Measurements from ENCODE around the gene OSBPL1A. TPM values are rescaled to one million over a fixed set of nuclear protein-coding genes. Genes with fewer than 3 reads are reported as not detected.
"Not testable (repeated sequence)": the region's sequence is repeated elsewhere in the genome, so short reads cannot be mapped to it uniquely, and the experiment has no call there.

OSBPL1A gene
- total and polyA plus RNA-seq, 5 donors from 2014 or later, result 0.40 to 5.8 (median 2.0) TPM

GRCh38 chr18:24366328-24366727 is 31.3 kb downstream of the OSBPL1A start:
- Mint-ChIP-seq H3K4me1 (peaks cover 0 to 8% (median 2%) of the 10 kb centered on the region in 4 donors), H3K36me3 (no peaks in the 10 kb centered on the region), H3K9me3 (no peaks in the 10 kb centered on the region), H3K27ac (no peak overlapping the region), H3K4me3 (no peak overlapping the region), H3K27me3 (peaks cover 16% of the 10 kb centered on the region)
- no peaks in the 10 kb centered on the region for H3K9me3 ChIP-seq (ENCODE audit: control insufficient read depth in 2 of 2, low read length in 2 of 2)
- no peak overlapping the region for H3K4me3 ChIP-seq (ENCODE audit: low read depth, low read length)
- no peak for ATAC-seq (ENCODE audit: low read depth in 2 of 2)
- H3K27ac ChIP-seq (ENCODE audit: insufficient read depth, low read length, poor library complexity, severe bottlenecking), result no peak overlapping the region
- no peak for DNase-seq
- H3K27me3 ChIP-seq (ENCODE audit: control insufficient read depth, insufficient read depth, low read length), result no peaks in the 10 kb centered on the region
- no peaks in the 10 kb centered on the region for H3K4me1 ChIP-seq (ENCODE audit: control insufficient read depth, insufficient read depth, low read length, poor library complexity, severe bottlenecking)
- no peaks in the 10 kb centered on the region for H3K36me3 ChIP-seq (ENCODE audit: control insufficient read depth, insufficient read depth, low read length)

- no peak for DNase-seq
- Mint-ChIP-seq H3K4me1 (peaks cover 0 to 8% (median 2%) of the 10 kb centered on the region in 4 donors), H3K9me3 (no peaks in the 10 kb centered on the region), H3K4me3 (no peak overlapping the region), H3K27ac (no peak overlapping the region), H3K27me3 (peaks cover 6% of the 10 kb centered on the region), H3K36me3 (no peaks in the 10 kb centered on the region)
- H3K4me1 ChIP-seq (ENCODE audit: control insufficient read depth, insufficient read depth, low read length, poor library complexity, severe bottlenecking), result no peaks in the 10 kb centered on the region
- no peaks in the 10 kb centered on the region for H3K27me3 ChIP-seq (ENCODE audit: control insufficient read depth, insufficient read depth, low read length)
- H3K9me3 ChIP-seq (ENCODE audit: control insufficient read depth in 2 of 2, low read length in 2 of 2), result no peaks in the 10 kb centered on the region
- ATAC-seq (ENCODE audit: low read depth in 2 of 2), result no peak
- H3K4me3 ChIP-seq (ENCODE audit: low read depth, low read length), result no peak overlapping the region
- no peaks in the 10 kb centered on the region for H3K36me3 ChIP-seq (ENCODE audit: control insufficient read depth, insufficient read depth, low read length)
- H3K27ac ChIP-seq (ENCODE audit: insufficient read depth, low read length, poor library complexity, severe bottlenecking), result no peak overlapping the region
These were observed 33.4 kb downstream of the OSBPL1A start for GRCh38 chr18:24364177-24364576.

DNA sequence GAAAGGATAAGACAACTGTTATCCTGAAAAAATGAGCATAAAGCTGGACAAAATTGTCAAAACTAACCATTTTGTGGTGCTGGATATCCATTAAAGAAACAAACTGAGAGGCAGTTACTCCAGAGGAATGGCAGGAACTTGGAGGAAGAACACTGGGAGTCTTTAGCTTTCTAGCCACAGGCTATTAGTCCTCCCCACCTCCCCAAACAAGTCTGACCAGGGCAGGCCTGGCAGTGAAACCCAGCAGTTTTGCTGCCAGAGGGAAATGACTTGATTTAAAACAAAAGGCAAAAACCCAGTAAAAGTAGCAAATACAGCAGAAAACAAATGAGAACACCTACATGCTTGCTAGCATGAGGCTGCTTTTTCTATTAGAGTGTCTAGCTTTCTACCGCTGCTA is 34.9 kb downstream of the OSBPL1A start:
- ATAC-seq (ENCODE audit: low read depth in 2 of 2), result no peak
- no peaks in the 10 kb centered on the region for H3K9me3 ChIP-seq (ENCODE audit: control insufficient read depth in 2 of 2, low read length in 2 of 2)
- no peaks in the 10 kb centered on the region for H3K9me3 Mint-ChIP-seq
- no peaks in the 10 kb centered on the region for H3K27me3 ChIP-seq (ENCODE audit: control insufficient read depth, insufficient read depth, low read length)
- no peaks in the 10 kb centered on the region for H3K36me3 Mint-ChIP-seq
- H3K4me3 ChIP-seq (ENCODE audit: low read depth, low read length), result no peak overlapping the region
- H3K27me3 Mint-ChIP-seq, result peaks cover 6% of the 10 kb centered on the region
- no peaks in the 10 kb centered on the region for H3K4me1 Mint-ChIP-seq
- DNase-seq, result no peak
- no peaks in the 10 kb centered on the region for H3K36me3 ChIP-seq (ENCODE audit: control insufficient read depth, insufficient read depth, low read length)
- no peak overlapping the region for H3K4me3 Mint-ChIP-seq
- H3K27ac ChIP-seq (ENCODE audit: insufficient read depth, low read length, poor library complexity, severe bottlenecking), result no peak overlapping the region
- no peak overlapping the region for H3K27ac Mint-ChIP-seq
- no peaks in the 10 kb centered on the region for H3K4me1 ChIP-seq (ENCODE audit: control insufficient read depth, insufficient read depth, low read length, poor library complexity, severe bottlenecking)

DNA sequence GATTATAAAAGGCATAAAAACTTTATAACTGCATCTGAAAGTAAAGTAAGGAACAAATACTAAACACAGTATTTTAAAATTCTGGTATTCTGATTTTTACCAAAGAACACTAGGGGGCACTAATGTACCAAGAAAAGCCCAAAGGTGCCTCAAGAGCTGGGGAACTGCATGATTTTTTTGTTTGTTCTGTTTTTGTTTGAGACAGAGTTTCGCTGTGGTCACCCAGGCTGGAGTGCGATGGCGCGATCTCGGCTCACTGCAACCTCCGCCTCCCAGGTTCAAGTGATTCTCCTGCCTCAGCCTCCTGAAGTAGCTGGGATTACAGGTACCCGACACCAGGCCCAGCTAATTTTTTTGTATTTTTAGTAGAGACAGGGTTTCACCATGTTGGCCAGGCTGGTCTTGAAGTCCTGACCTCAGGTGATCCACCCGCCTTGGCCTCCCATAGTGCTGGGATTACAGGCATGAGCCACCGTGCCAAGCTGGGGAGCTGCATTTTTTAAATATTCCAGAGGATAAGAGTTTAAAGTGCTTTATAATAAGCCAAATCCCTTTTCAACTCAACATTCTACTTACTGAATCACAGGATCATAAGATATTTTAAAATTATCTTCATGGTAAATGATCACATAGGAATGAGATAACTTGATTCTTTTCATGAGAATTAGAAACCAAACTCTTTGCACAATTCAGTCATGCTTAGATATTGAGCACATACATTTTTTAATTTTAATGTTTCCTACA is 37.7 kb downstream of the OSBPL1A start:
- not testable (repeated sequence) for H3K36me3 ChIP-seq (ENCODE audit: control insufficient read depth, insufficient read depth, low read length); H3K9me3 ChIP-seq (ENCODE audit: control insufficient read depth in 2 of 2, low read length in 2 of 2); H3K4me3 ChIP-seq (ENCODE audit: low read depth, low read length); H3K36me3 Mint-ChIP-seq; H3K27ac Mint-ChIP-seq; H3K9me3 Mint-ChIP-seq; H3K4me3 Mint-ChIP-seq; H3K27me3 ChIP-seq (ENCODE audit: control insufficient read depth, insufficient read depth, low read length); H3K27ac ChIP-seq (ENCODE audit: insufficient read depth, low read length, poor library complexity, severe bottlenecking); H3K4me1 Mint-ChIP-seq; H3K27me3 Mint-ChIP-seq; H3K4me1 ChIP-seq (ENCODE audit: control insufficient read depth, insufficient read depth, low read length, poor library complexity, severe bottlenecking)
- peak in 1 of 2 donors; percentile 25 for ATAC-seq (ENCODE audit: low read depth in 2 of 2)
- peak in 2 of 3 donors; percentile 41 to 59 for DNase-seq

DNA sequence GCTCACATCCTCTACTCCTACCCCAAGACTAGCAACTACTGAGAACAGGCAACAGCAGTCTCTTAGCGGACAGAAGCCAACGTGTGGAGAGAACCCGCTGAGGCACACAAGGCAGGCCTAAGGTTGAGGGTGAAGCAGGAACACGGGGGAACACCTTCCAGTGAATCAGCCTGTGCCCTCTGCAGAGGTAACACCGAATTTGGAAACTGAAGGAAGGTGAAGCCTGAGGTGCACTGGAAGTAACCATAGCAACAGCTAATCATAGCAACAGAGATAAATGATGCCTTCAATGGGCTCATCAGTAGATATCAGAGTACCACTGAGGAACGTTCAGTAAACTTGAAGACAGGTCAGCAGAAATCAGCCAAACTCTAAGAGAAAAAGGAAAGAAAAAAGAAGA is 43.3 kb downstream of the OSBPL1A start:
- no peaks in the 10 kb centered on the region for H3K36me3 ChIP-seq (ENCODE audit: control insufficient read depth, insufficient read depth, low read length)
- no peak overlapping the region for H3K27ac ChIP-seq (ENCODE audit: insufficient read depth, low read length, poor library complexity, severe bottlenecking)
- H3K4me1 ChIP-seq (ENCODE audit: control insufficient read depth, insufficient read depth, low read length, poor library complexity, severe bottlenecking), result no peaks in the 10 kb centered on the region
- Mint-ChIP-seq H3K9me3 (peaks cover 0 to 4% (median 1%) of the 10 kb centered on the region in 7 donors), H3K4me3 (no peak overlapping the region), H3K27me3 (peaks cover 18% of the 10 kb centered on the region), H3K36me3 (no peaks in the 10 kb centered on the region), H3K27ac (no peak overlapping the region), H3K4me1 (no peaks in the 10 kb centered on the region)
- no peak overlapping the region for H3K4me3 ChIP-seq (ENCODE audit: low read depth, low read length)
- no peak for ATAC-seq (ENCODE audit: low read depth in 2 of 2)
- no peak for DNase-seq
- H3K9me3 ChIP-seq (ENCODE audit: control insufficient read depth in 2 of 2, low read length in 2 of 2), result no peaks in the 10 kb centered on the region
- no peaks in the 10 kb centered on the region for H3K27me3 ChIP-seq (ENCODE audit: control insufficient read depth, insufficient read depth, low read length)

DNA sequence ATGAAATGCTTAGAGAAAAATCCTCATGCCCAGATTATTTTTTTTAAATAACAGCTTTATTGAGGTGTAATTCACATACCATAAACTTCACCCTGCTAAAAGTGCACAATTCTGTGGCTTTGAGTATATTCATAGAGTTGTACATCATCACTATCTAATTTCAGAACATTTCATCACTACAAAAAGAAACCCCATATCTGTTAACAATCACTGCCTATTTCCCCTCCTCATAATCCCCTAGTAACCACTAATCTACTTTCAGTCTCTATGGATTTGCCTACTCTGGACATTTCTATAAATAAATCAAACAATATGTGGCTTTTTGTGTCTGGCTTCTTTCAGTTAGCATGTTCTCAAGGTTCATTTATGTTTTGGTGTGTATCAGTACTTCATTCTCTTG is 51.4 kb downstream of the OSBPL1A start:
- Mint-ChIP-seq H3K4me1 (no peaks in the 10 kb centered on the region), H3K4me3 (no peak overlapping the region), H3K36me3 (no peaks in the 10 kb centered on the region), H3K27ac (no peak overlapping the region), H3K27me3 (peaks cover 31% of the 10 kb centered on the region), H3K9me3 (peaks cover 0 to 4% (median 0%) of the 10 kb centered on the region in 7 donors)
- no peaks in the 10 kb centered on the region for H3K9me3 ChIP-seq (ENCODE audit: control insufficient read depth in 2 of 2, low read length in 2 of 2)
- no peaks in the 10 kb centered on the region for H3K27me3 ChIP-seq (ENCODE audit: control insufficient read depth, insufficient read depth, low read length)
- no peaks in the 10 kb centered on the region for H3K36me3 ChIP-seq (ENCODE audit: control insufficient read depth, insufficient read depth, low read length)
- no peak overlapping the region for H3K4me3 ChIP-seq (ENCODE audit: low read depth, low read length)
- H3K4me1 ChIP-seq (ENCODE audit: control insufficient read depth, insufficient read depth, low read length, poor library complexity, severe bottlenecking), result no peaks in the 10 kb centered on the region
- ATAC-seq (ENCODE audit: low read depth in 2 of 2), result no peak
- H3K27ac ChIP-seq (ENCODE audit: insufficient read depth, low read length, poor library complexity, severe bottlenecking), result no peak overlapping the region
- DNase-seq, result no peak

GRCh38 chr18:24344509-24344908 is 53.1 kb downstream of the OSBPL1A start:
- DNase-seq (no peak), ATAC-seq (ENCODE audit: low read depth in 2 of 2) (no peak)
- no peaks in the 10 kb centered on the region for H3K36me3 ChIP-seq (ENCODE audit: control insufficient read depth, insufficient read depth, low read length)
- H3K27ac ChIP-seq (ENCODE audit: insufficient read depth, low read length, poor library complexity, severe bottlenecking), result no peak overlapping the region
- H3K4me1 ChIP-seq (ENCODE audit: control insufficient read depth, insufficient read depth, low read length, poor library complexity, severe bottlenecking), result no peaks in the 10 kb centered on the region
- H3K4me3 ChIP-seq (ENCODE audit: low read depth, low read length), result no peak overlapping the region
- Mint-ChIP-seq H3K27ac (no peak overlapping the region), H3K4me3 (no peak overlapping the region), H3K27me3 (peaks cover 32% of the 10 kb centered on the region), H3K4me1 (no peaks in the 10 kb centered on the region), H3K9me3 (peaks cover 0 to 4% (median 0%) of the 10 kb centered on the region in 7 donors), H3K36me3 (no peaks in the 10 kb centered on the region)
- H3K9me3 ChIP-seq (ENCODE audit: control insufficient read depth in 2 of 2, low read length in 2 of 2), result no peaks in the 10 kb centered on the region
- H3K27me3 ChIP-seq (ENCODE audit: control insufficient read depth, insufficient read depth, low read length), result no peaks in the 10 kb centered on the region

DNA sequence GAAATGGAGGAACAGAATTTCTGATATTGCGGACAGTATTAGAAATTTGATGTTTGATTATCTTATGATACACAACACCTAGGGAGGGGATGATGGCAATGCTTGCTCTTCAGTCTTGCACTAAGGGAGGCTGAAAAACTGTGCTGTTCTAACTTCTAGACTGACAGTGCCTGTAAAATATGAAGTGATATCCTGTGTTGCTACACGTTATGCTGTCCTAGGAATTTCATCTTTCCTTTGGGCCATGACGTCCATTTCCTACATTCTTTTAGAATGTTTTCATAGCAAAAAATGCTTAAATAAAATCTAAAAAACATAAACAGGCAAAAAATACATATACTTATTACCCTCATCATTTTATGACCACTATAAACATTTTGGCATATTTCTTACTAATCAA is 55.3 kb downstream of the OSBPL1A start:
- no peaks in the 10 kb centered on the region for H3K4me1 Mint-ChIP-seq
- no peak overlapping the region for H3K27ac Mint-ChIP-seq
- no peaks in the 10 kb centered on the region for H3K36me3 ChIP-seq (ENCODE audit: control insufficient read depth, insufficient read depth, low read length)
- no peaks in the 10 kb centered on the region for H3K4me1 ChIP-seq (ENCODE audit: control insufficient read depth, insufficient read depth, low read length, poor library complexity, severe bottlenecking)
- no peak overlapping the region for H3K27ac ChIP-seq (ENCODE audit: insufficient read depth, low read length, poor library complexity, severe bottlenecking)
- no peak overlapping the region for H3K4me3 ChIP-seq (ENCODE audit: low read depth, low read length)
- no peaks in the 10 kb centered on the region for H3K9me3 ChIP-seq (ENCODE audit: control insufficient read depth in 2 of 2, low read length in 2 of 2)
- DNase-seq (no peak), ATAC-seq (ENCODE audit: low read depth in 2 of 2) (no peak)
- no peaks in the 10 kb centered on the region for H3K36me3 Mint-ChIP-seq
- H3K27me3 Mint-ChIP-seq, result peaks cover 27% of the 10 kb centered on the region
- H3K4me3 Mint-ChIP-seq, result no peak overlapping the region
- peaks cover 0 to 2% (median 0%) of the 10 kb centered on the region in 7 donors for H3K9me3 Mint-ChIP-seq
- no peaks in the 10 kb centered on the region for H3K27me3 ChIP-seq (ENCODE audit: control insufficient read depth, insufficient read depth, low read length)

Measured in CD4-positive, CD25-positive, alpha-beta regulatory T cell (primary cell).